ENCODE data around the gene MED13.
"Not testable (repeated sequence)": the region's sequence is repeated elsewhere in the genome, so short reads cannot be mapped to it uniquely, and the experiment has no call there.

Gene MED13

GRCh38 chr17:62058611-62059010 lies 6.5 kb downstream of the MED13 start:
- no peak for DNase-seq (ENCODE audit: low read depth)

- no peak for DNase-seq (ENCODE audit: low read depth)
These were observed 7.4 kb downstream of the MED13 start for GRCh38 chr17:62057696-62058095.

- no peak for DNase-seq (ENCODE audit: low read depth)
These were observed 12.2 kb downstream of the MED13 start for GRCh38 chr17:62052765-62053338.

DNA sequence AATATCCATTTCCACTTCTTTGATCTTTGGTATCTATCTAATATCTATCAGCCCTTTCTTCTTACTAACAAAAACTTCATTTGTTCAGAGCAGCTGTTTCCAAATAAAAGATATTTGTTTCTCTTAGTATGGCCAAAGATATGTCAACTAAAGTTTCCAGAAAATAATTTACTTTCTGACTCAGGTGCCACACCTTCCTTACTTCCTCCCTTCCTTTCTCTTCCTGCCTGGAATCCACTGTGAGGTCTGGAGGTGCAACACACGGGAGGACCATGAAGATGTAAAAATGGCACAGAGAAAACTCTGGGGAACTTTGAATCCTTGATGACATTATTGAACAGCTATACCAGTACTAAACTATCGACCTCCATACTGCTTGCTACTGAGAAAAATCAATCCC lies 14.0 kb downstream of the MED13 start:
- no peak for DNase-seq (ENCODE audit: low read depth)

GRCh38 chr17:62049299-62049698 lies 15.8 kb downstream of the MED13 start:
- DNase-seq (ENCODE audit: low read depth): no peak

DNA sequence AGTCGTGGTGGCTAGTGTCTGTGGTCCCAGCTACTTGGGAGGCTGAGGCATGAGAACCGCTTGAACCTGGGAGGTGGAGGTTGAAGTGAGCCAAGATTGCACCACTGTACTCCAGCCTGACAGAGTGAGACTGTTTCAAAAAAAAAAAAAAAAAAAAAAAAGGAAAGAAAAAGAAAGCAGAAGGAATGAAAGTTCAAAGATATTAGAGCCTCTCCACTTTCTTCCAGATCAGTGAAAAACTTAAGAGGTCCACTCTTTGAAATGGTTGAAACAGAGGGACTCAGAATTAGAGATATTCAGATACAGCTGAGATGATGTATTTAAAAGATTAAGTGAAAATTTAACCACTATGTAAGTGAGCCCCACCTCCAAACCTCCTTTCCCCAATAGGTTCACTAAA lies 16.8 kb downstream of the MED13 start:
- no peak for DNase-seq (ENCODE audit: low read depth)

DNA sequence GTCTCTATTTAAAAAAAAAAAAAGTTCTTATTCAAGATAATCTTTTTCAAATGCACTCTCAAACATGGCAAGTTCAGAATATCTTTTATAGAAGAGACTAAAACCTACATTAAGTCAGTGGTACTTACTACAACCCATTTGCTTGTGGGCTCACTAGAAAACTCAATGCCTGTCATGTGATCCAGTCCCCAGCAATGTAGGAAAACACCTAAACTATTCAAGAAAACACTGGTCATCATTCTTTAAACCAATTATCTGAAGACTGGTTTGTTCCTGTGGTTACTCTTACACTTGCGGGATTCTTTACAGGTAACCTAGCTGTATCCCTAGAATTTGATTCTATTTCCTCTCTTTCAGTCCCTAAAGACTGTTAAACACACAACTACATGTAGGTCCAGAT lies 19.6 kb downstream of the MED13 start:
- DNase-seq (ENCODE audit: low read depth): no peak

DNA sequence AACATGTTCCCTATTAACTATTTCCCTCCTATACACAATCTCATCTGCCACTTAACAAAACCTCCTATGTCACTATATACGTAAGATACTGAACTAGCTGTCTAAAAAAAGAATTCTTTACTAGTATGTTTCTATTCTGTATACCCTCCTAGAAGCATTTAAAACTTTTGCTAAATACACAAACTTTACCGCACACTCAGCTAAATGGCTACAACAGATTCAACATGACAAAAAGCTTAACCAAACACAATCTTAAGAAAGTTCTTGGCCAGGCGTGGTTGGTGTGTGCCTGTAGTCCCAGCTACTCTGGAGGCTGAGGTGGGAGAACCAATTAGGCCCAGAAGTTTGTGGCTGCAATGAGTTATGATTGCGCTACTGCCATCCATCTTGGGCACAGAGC lies 20.0 kb downstream of the MED13 start:
- DNase-seq (ENCODE audit: low read depth): no peak

GRCh38 chr17:62043602-62044001 lies 21.5 kb downstream of the MED13 start:
- DNase-seq (ENCODE audit: low read depth): no peak

DNA sequence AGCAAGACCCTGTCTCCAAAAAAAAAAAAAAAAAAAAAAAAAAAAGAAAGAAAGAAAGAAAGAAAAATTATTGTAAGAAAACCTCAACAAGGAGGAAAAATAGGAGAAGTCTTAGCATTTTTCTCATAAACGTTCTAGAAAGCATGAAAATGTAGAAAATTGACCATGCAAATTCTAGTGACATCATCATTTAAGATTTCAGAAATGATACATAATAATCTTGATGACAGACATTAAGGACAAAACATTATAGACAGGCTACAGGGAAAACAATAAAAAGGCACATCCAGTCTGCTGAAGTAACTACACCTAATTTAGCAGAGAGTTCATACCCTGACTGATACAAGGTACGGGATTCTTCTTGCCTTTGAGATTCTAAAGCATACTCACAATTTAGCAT lies 21.9 kb downstream of the MED13 start:
- no peak for DNase-seq (ENCODE audit: low read depth)

DNA sequence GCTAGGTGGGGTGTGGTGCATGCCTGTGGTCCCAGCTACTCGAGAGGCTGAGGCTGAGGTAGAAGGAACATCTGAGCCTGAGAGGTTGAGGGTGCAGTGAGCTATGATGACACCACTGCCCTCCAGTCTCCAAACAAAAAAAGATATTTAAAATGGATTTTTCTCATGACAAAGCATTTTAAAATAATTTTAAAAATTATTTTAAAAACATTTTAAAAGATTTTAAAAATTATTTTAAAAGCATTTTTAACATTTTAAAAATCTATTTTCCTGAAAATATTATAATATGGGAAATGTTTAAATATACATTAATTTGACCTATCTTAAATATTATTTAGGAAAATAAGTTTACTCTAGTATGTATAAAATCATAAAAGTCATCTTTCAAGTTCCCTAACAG lies 26.8 kb downstream of the MED13 start:
- DNase-seq (ENCODE audit: low read depth): no peak

- DNase-seq (ENCODE audit: low read depth): no peak
These were observed 31.8 kb downstream of the MED13 start for GRCh38 chr17:62033317-62033716.

DNA sequence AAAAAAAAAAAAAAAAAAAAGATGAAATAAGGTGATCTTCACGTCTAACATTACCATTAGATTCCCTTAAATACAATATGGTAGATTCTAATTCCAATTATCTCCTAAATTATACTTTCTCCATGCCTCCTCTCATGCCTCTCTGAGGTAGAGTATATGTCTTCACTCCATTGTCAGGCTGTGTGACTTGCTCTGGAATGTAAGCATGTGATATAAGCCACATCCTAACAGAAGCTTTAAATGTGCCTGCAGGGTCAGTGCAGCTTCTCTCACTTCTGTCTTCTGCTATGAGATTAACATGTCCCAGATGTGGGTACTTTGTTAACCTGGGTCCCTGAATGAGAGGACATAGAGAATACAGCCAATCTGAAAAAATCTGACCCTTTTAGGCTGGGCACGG lies 32.6 kb downstream of the MED13 start:
- no peak for DNase-seq (ENCODE audit: low read depth)

DNA sequence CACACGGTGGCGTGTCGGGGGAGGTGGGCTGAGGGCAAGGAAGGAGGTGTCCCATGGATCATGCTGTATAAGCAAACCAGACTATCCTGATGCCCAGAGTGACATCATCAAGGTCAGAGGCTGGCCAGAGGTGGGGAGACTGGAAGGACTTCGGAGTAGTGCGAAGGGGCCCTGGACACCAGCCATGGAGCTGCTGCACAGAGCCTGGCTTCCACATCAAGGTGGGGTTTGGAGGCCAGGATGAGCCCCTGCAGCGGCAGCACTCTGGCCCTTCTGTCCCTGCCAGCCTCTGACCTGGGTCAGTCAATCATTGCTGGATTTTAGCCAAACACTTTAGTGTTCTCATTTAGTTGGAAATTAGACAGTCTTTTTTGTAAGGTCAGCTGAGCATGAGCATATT lies 34.8 kb downstream of the MED13 start:
- no peak for DNase-seq (ENCODE audit: low read depth)

GRCh38 chr17:62024866-62025265 lies 40.2 kb downstream of the MED13 start:
- no peak for DNase-seq (ENCODE audit: low read depth)

GRCh38 chr17:62017912-62018311 lies 47.2 kb downstream of the MED13 start:
- no peak for DNase-seq (ENCODE audit: low read depth)

DNA sequence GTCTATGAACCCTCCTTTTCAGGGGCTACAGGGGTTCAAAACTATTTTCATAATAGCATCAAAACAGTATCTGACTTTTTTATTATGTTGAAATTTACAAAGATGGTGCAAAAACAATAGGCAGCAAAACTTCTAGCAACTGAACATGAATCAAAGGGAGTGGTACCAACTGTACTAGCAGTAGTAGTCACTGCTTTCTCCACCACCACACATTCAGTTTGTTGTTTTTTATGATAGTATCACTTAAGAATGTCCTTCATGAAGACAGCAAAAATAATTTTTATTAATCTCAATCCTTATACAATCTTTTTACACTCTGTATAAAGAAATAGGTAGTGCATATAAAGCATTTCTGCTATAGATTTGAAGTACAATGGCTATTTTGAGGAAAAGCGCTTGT lies 47.6 kb downstream of the MED13 start:
- no peak for DNase-seq (ENCODE audit: low read depth)

- no peak for DNase-seq (ENCODE audit: low read depth)
These were observed 50.6 kb downstream of the MED13 start for GRCh38 chr17:62014526-62014925.

DNA sequence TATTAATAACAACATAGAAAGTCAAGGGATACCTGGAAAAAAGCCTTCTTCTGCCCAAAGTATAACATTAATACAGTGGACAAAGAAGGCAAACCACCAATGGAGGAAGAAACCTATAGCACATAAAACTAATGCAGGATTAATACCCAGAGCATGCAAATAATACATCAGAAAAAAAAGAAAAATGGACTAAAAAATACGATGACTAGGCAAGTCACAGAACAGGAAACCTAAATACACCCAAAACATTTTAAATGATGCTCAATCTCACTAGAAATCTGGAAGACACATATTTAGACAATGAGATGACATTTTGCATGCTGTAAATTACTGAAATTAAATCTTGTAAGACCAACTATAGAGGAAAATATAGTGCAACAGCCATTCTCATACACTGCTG lies 55.9 kb downstream of the MED13 start:
- DNase-seq (ENCODE audit: low read depth): no peak

- no peak for DNase-seq (ENCODE audit: low read depth)
These were observed 56.8 kb downstream of the MED13 start for GRCh38 chr17:62008294-62008693.

GRCh38 chr17:62004388-62004787 lies 60.7 kb downstream of the MED13 start:
- no peak for DNase-seq (ENCODE audit: low read depth)

DNA sequence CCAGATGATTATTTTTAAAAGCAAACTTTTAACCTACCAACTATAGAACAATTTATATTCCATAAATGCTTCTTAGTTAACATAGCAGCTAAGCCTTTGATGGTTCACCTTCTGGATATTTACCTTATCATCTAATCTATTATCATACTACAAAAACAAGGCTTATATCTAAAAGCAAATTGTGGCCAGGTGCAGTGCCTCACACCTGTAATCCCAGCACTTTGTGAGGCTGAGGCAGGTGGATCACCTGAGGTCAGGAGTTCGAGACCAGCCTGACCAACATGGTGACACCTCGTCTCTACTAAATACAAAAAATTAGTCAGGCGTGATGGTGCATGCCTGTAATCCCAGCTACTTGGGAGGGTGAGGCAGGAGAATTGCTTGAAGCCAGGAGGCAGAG lies 61.9 kb downstream of the MED13 start:
- not testable (repeated sequence) for DNase-seq (ENCODE audit: low read depth)

- DNase-seq (ENCODE audit: low read depth): no peak
These were observed 64.0 kb downstream of the MED13 start for GRCh38 chr17:62001105-62001504.

DNA sequence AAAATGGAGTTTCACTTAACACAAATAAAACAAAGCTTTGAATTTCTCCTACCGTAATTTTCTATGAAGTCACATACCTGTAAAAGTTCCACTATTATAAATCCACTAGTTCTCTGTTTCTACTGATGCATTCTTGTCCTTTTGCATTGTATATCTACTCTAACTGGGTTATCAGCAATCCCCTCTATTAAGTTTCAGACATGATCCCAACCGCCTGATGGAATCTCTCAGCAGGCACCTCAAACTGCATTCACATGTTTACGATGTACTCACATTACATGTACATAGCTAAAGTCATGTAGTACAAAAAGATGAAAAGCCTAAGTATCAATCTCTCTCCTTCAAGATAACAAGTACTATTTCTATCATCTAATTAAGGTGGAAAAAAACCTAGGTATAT lies 64.9 kb downstream of the MED13 start:
- DNase-seq (ENCODE audit: low read depth): no peak

GRCh38 chr17:61998534-61998933 lies 66.5 kb downstream of the MED13 start:
- DNase-seq (ENCODE audit: low read depth): not testable (repeated sequence)

Measured in T follicular helper cell (primary cell).